Loucy (cell line): ENCODE data around the gene NELFCD.

Experiments used
- H2AFZ ChIP-seq: fragments of 200-600 bp; sonication (generic); 2 replicates; pipeline ENCODE4 v1.6.0; 2016; ENCODE audit warnings: antibody characterized with exemption, mild to moderate bottlenecking, low read length, moderate library complexity
- H3F3A ChIP-seq: fragments of 200-600 bp; 2 replicates; pipeline ENCODE4 v1.6.0; 2016; ENCODE audit warnings: antibody characterized with exemption, low read depth, mild to moderate bottlenecking
- H3K27me3 ChIP-seq: fragments of 200-600 bp; sonication (generic); 2 replicates; pipeline ENCODE4 v1.6.1; 2014; ENCODE audit warnings: low read length, mild to moderate bottlenecking; ENCODE audit not compliant: insufficient read depth, poor library complexity, severe bottlenecking
- H3K36me3 ChIP-seq: fragments of 200-600 bp; sonication (generic); 2 replicates; pipeline ENCODE4 v1.6.1; 2016; ENCODE audit warnings: low read length; ENCODE audit not compliant: insufficient read depth
- H3K4me1 ChIP-seq: fragments of 200-600 bp; sonication (generic); 2 replicates; pipeline ENCODE4 v1.5.1; 2014; ENCODE audit warnings: low read length, mild to moderate bottlenecking; ENCODE audit not compliant: insufficient read depth, poor library complexity, severe bottlenecking
- H3K4me2 ChIP-seq: fragments of 200-600 bp; sonication (generic); 2 replicates; pipeline ENCODE4 v1.6.0; 2014; ENCODE audit warnings: antibody characterized with exemption, low read length, low read depth, mild to moderate bottlenecking; ENCODE audit not compliant: poor library complexity, severe bottlenecking
- H3K4me3 ChIP-seq: fragments of 200-600 bp; sonication (generic); 2 replicates; pipeline ENCODE4 v1.5.1; 2014; ENCODE audit warnings: low read length, mild to moderate bottlenecking, mixed read lengths; ENCODE audit not compliant: poor library complexity, severe bottlenecking
- H3K79me2 ChIP-seq: fragments of 200-600 bp; sonication (generic); 2 replicates; pipeline ENCODE4 v1.6.1; 2014; ENCODE audit warnings: low read length; ENCODE audit not compliant: insufficient read depth
- H3K9ac ChIP-seq: fragments of 200-600 bp; sonication (generic); 2 replicates; pipeline ENCODE4 v1.6.0; 2014; ENCODE audit warnings: mild to moderate bottlenecking, low read depth, low read length, moderate library complexity; ENCODE audit not compliant: poor library complexity, severe bottlenecking
- H3K9me2 ChIP-seq: fragments of 200-600 bp; sonication (generic); replicated peaks from 2 replicates; pipeline ENCODE4 v1.6.1; 2016; ENCODE audit warnings: low read depth, low read length, mixed read lengths
- H3K9me3 ChIP-seq: fragments of 200-600 bp; sonication (generic); 2 replicates; pipeline ENCODE4 v1.6.1; 2014; ENCODE audit warnings: mild to moderate bottlenecking, antibody characterized with exemption, low read length, low read depth; ENCODE audit not compliant: insufficient read depth
- H4K20me1 ChIP-seq: fragments of 200-600 bp; sonication (generic); 2 replicates; pipeline ENCODE4 v1.6.0; 2014; ENCODE audit warnings: antibody characterized with exemption, low read length, mild to moderate bottlenecking; ENCODE audit not compliant: insufficient read depth, poor library complexity, severe bottlenecking
- CTCF ChIP-seq: fragments of 200-600 bp; sonication (generic); conservative IDR thresholded peaks from 2 replicates; pipeline ENCODE4 v1.5.1; 2014; ENCODE audit warnings: mild to moderate bottlenecking, antibody characterized with exemption, low read length
- EZH2phosphoT487 ChIP-seq: fragments of 200-600 bp; IDR thresholded peaks from 2 replicates; pipeline ENCODE4 v1.6.1; 2018; ENCODE audit warnings: antibody characterized with exemption, mild to moderate bottlenecking, moderate library complexity, borderline replicate concordance

NELFCD gene

GRCh38 chr20:59017493-59018231 is 36.6 kb downstream of the NELFCD start:
- Histone ChIP-seq H3K4me1 (peaks cover 7% of the 10 kb centered on the region), H4K20me1 (no peaks in the 10 kb centered on the region), H3K4me3 (no peak overlapping the region), H3K9ac (no peak overlapping the region), H3K27me3 (no peaks in the 10 kb centered on the region), H3K4me2 (no peak overlapping the region), H3K9me2 (no peaks in the 10 kb centered on the region), H3K79me2 (no peaks in the 10 kb centered on the region), H3K36me3 (no peaks in the 10 kb centered on the region), H2AFZ (no peak overlapping the region), H3K9me3 (no peaks in the 10 kb centered on the region), H3F3A (no peaks in the 10 kb centered on the region)
- TF ChIP-seq CTCF (no peak), EZH2phosphoT487 (no peak)

DNA sequence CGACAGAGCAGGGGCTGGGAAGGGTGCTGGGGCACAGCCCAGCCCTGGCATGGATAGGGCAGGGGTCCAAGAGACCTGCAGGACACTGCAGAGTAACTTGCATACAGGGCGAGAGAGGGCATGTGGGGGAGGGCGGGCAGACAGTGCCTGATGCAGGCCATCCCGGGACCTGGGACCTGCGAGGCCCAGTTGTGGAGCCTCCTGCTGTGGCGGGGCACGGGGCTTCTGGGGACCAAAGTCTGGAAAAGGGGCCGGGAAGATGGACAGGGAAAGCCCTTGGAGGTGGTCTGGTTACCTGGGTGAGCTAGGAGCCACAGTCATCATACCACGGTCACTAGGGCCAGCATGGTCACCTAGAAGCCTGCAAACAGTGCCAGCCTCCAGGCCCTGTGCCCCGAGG is 37.8 kb downstream of the NELFCD start:
- Histone ChIP-seq H3K4me1 (peaks cover 7% of the 10 kb centered on the region), H3K27me3 (no peaks in the 10 kb centered on the region), H3F3A (no peaks in the 10 kb centered on the region), H3K36me3 (peaks cover 3% of the 10 kb centered on the region; the same call in 1 of the 2 replicates), H3K79me2 (no peaks in the 10 kb centered on the region), H4K20me1 (no peaks in the 10 kb centered on the region), H2AFZ (no peak overlapping the region), H3K4me3 (no peak overlapping the region), H3K4me2 (no peak overlapping the region), H3K9me2 (no peaks in the 10 kb centered on the region), H3K9me3 (no peaks in the 10 kb centered on the region), H3K9ac (no peak overlapping the region)
- no peak for TF ChIP-seq EZH2phosphoT487
- no peak for TF ChIP-seq CTCF

DNA sequence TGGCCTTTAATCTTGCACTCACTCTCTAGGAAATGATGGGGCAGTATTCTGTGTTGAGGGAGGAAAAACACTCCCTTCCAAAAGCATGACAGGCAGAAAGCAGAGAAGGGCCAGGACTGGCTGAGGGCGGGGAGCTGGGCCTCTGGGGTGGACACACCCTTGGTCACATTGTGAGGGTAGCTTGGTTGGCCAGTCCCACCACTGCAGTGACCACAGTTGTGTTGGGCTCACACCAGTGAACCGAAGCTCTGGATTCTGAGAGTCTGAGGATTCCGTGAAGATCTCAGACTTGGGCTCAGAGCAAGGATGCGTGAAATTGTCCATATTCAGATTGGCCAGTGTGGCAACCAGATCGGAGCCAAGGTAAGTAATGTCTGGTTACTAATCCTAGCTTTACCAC is 38.2 kb downstream of the NELFCD start, which contains the start of gene TUBB1:
TSS of gene TUBB1 (plus strand) at position 213 of the 400 bp plus-strand sequence. CDS start at position 307, 94 bp downstream.
- H3K4me2 ChIP-seq, result no peak within 1 kb of the TSS
- no peaks in the 10 kb centered on the region for H3F3A ChIP-seq
- no peaks in the 10 kb centered on the region for H3K9me2 ChIP-seq
- H4K20me1 ChIP-seq, result no peaks in the 10 kb centered on the region
- H3K9ac ChIP-seq, result no peak within 1 kb of the TSS
- no peak within 1 kb of the TSS for H3K4me3 ChIP-seq
- H3K27me3 ChIP-seq, result no peaks in the 10 kb centered on the region
- H3K79me2 ChIP-seq, result no peaks in the 10 kb centered on the region
- H3K36me3 ChIP-seq, result peaks cover 6% of the 10 kb centered on the region; the same call in 1 of the 2 replicates
- TF ChIP-seq EZH2phosphoT487, result no peak
- no peak for TF ChIP-seq CTCF
- H3K9me3 ChIP-seq, result no peaks in the 10 kb centered on the region
- peaks cover 7% of the 10 kb centered on the region for H3K4me1 ChIP-seq
- H2AFZ ChIP-seq, result no peak within 1 kb of the TSS
